Left ventricle myocardium superior (tissue), 1 donor: Measurements from ENCODE around the gene ENTPD3. TPM values are rescaled to one million over a fixed set of nuclear protein-coding genes. Genes with fewer than 3 reads are reported as not detected.
"Not testable (repeated sequence)": the region's sequence is repeated elsewhere in the genome, so short reads cannot be mapped to it uniquely, and the experiment has no call there.

ENCODE experiments used
- ATAC-seq: fragments of 200-7000 bp; cut with Tn5 transposase; one replicate; pipeline ENCODE4 v1.9.1; 2020; ENCODE audit warnings: mild to moderate bottlenecking, moderate library complexity
- DNase-seq: peaks from one replicate; pipeline ENCODE4 v3.0.0-alpha.2; 2020
- intact Hi-C: fragments of 100-400 bp; cut with micrococcal nuclease; formaldehyde crosslinking; loops from one replicate; pipeline ENCODE4 v1.11.0; 2022
- total RNA-seq: library from RNA; stranded (reverse); fragmentation: NEBNext Ultra II Directional; extraction: Animal tissue kit (Norgen Biotek cat#: 25700); gene quantifications from one replicate; pipeline ENCODE4 v1.2.1, GENCODE V29; 2021
- donor health status: DM: no; HTN: yes; CAD: no; lungs with severe emphysema.

Gene ENTPD3
- total RNA-seq, 1 donor from 2014 or later: 0.12 TPM

DNA sequence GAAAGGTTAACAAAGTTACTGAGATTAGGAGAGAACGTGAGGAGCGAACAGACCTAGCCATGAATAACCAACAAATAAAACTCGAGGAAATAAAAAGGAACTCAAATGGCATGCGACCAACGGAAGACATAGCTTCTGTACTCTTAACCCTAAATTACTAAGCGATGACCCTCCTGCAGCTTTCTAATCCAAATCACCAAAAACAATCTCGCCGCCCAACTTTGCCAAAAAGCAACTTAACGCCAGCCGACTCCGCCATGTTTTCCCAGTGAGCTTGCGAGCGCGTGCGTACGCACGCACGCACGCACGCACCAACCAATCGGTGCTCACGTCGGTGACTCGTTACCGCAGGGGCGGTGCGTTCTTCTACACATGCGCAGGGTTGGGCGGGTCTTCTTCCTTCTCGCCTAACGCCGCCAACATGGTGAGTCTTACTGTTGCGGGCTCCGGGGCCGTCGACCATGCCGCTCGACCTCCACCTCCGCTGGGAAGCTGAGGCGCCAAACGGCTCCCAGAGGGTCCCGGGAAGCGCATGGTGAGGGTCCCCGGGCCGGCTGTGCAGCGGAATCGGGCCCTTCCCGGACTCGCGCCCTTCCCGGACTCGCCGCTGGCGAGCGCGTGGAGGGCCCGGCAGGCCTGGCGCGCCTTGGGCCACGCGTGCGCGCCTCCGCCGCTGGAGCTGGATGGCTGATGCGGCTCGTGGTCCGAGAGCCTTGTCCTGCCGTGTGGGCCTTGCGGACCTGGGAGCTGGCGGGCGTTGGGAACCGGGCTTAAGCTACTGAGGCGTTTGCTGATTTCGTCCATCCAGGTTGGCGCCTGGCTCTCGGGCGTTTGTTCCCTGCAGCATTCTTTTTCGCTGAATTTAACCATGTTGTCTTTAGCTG is 70.2 kb downstream of the ENTPD3 start, which contains the start of gene RPL14:
Gene RPL14 (plus strand): TSS at position 400 of the 884 bp plus-strand sequence. CDS start 133 bp downstream, at position 533.
- intact Hi-C loops: no loop called here
- ATAC-seq: peak; percentile 89
- DNase-seq: peak; percentile 97

- no peak for DNase-seq
- intact Hi-C loops: no loop called here
- ATAC-seq: no peak
These were observed 71.5 kb downstream of the ENTPD3 start for GRCh38 chr3:40458473-40458872.

DNA sequence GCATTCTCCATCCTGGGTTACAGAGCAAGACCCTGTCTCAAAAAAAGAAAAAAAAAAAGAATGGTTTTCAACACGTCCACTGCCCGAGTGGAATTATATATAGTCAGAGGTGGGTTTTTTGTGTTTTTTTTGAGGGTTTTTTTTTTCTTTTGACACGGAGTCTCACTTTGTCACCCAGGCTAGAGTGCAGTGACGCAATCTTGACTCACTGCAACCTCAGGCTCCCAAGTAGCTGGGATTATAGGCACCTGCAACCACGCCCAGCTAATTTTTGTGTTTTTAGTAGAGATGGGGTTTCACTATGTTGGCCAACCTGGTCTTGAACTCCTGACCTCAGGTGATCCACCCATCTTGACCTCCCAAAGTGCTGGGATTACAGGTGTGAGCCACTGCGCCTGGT is 73.5 kb downstream of the ENTPD3 start:
- intact Hi-C loops, ATAC-seq, DNase-seq: not testable (repeated sequence)

- intact Hi-C loops: no loop called here
- DNase-seq: no peak
- ATAC-seq: no peak
These were observed 74.2 kb downstream of the ENTPD3 start for GRCh38 chr3:40461161-40461560.

- intact Hi-C loops, ATAC-seq: not testable (repeated sequence)
These were observed 75.9 kb downstream of the ENTPD3 start for GRCh38 chr3:40462838-40463237.

GRCh38 chr3:40463579-40463978 is 76.6 kb downstream of the ENTPD3 start:
- DNase-seq (no peak), ATAC-seq (no peak)
- intact Hi-C loops: no loop called here

More at GRCh38 chr3:40462838-40463237, 75.9 kb downstream of the ENTPD3 start:
- DNase-seq: not testable (repeated sequence)

GRCh38 chr3:40464339-40465110 is 77.5 kb downstream of the ENTPD3 start:
- intact Hi-C loops: no loop called here
- ATAC-seq: no peak

GRCh38 chr3:40465111-40465407 is 78.1 kb downstream of the ENTPD3 start:
- DNase-seq (no peak), ATAC-seq (no peak)
- intact Hi-C loops: no loop called here

More at GRCh38 chr3:40464339-40465110, 77.5 kb downstream of the ENTPD3 start:
- DNase-seq: no peak

DNA sequence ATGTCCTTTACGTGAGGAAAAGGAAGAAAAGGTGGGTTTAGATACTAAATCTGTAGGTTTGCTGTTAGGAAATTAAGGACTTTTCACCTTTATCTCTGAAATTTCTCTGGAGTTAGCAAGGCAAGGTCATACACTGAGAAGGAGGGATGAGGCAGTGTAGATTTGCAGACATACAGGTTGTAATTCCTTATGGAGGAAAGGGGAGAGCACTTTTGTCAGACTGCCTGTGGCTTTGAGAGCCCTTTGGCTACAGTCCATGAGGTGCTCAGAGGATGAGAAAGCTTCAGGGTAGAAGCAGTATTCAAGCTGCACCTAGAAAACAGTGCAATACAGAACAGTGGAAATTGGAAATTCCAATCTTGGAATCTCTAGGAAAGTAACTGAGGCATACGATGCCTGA is 78.5 kb downstream of the ENTPD3 start:
- ATAC-seq (no peak), DNase-seq (no peak)
- intact Hi-C loops: no loop called here

GRCh38 chr3:40468018-40468417 is 81.0 kb downstream of the ENTPD3 start:
- no peak for ATAC-seq
- intact Hi-C loops: no loop called here

DNA sequence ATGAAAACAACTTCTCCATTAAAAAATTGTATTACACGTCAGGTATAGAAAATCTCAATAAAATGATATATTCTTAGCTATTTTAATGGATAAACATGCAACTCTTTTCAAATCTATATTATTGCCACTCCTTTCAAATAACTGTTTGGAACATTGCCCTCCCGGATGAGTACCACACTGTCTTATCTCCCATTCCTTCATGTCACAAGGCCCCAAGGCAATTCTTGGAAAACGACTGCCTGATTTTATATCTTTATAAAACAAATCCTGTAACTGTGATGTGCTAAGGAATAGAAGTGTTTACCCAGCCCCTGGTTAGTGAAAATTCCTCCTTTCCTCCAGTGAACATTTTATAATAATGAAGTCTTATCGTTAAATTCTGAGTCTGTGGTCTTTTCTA is 83.7 kb downstream of the ENTPD3 start:
- ATAC-seq (no peak), DNase-seq (no peak)
- intact Hi-C loops: no loop called here

More at GRCh38 chr3:40468018-40468417, 81.0 kb downstream of the ENTPD3 start:
- DNase-seq: no peak

DNA sequence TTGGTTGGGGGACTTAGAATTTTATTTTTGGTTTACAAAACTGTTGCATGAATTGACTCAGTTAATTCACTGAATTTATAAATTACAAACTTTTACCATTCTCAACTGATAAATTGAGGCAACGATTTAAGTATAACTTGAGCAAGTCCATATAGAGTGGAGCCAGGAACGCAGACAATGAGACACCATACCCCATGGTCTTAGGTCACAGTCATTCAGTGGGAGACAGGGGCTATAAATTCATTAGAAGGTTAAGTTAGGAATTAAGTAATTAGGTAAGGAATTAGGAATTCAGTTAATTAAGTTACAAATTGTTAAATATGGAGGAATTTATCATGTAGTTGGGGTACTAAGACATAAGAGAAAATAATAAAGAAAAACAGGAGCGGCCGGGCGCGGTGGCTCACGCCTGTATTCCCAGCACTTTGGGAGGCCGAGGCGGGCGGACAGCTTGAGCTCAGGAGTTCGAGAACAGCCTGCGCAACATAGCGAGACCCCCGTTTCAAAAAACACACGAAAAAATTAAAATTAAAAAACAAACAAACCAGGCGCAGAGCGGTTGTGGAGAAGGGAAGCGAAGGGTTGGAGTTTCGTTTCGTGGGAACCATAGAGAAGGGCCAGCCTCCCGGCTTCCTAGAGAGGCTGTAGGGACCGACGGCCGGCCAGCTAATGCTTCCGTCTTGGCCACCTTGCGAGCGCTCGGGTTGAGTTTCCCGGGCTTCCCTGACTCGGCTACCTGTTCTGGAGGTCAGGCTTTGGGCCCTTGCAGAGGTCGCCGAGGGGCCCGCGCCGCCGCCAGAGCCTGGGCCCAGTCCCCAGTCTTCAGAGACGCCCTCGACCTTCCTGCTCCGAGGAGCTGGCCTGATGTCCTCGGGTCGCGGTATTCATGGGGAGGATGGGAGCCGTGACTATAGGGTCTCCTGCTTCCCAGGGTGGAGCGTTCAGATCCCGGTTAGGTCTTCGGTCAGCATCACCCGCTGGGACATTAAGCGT is 89.8 kb downstream of the ENTPD3 start, which contains the start of gene ZNF619:
Gene ZNF619 (plus strand): TSS at position 645 of the 993 bp plus-strand sequence. CDS start 858 bp downstream, outside the sequence.
- peak; percentile 96 for ATAC-seq
- DNase-seq: peak; percentile 83
- intact Hi-C loops: loop anchor here (2.0 kb wide), 1 partner anchor 48 kb away; the partner anchor contains the start of gene ZNF621

DNA sequence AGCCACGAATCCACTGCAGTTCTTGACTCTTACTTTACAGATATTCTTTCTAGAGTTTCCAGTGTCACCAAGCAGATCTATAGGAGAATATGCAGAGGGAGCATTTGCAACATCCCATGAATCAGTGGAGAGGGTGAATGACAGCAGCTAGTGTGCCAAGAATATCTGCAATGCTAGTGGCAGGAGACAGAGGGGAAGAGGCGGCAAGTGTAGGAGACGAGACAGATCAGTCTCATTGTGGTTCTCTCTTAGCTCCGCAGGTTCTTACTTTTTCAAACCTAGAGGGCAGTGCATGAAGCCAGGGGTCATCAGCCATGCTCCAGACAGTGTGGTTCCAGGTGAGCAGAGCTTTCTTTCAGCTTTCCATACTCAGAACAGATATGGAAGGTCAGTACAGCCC is 90.7 kb downstream of the ENTPD3 start:
- DNase-seq: no peak
- intact Hi-C loops: loop anchor here (2.0 kb wide), 1 partner anchor 47 kb away; the partner anchor contains the start of gene ZNF621
- ATAC-seq: peak; percentile 46

Other genes starting within 250 kb of the ENTPD3 start
- gene EIF1B, start 77.5 kb upstream of the ENTPD3 start, total RNA-seq: 329 TPM
- gene RPL14, start 70.2 kb downstream of the ENTPD3 start, total RNA-seq: 1,099 TPM
- 4.3 TPM for gene ZNF619, start 89.9 kb downstream of the ENTPD3 start, total RNA-seq
- 1.7 TPM for gene ZNF620, start 118.9 kb downstream of the ENTPD3 start, total RNA-seq
- gene ZNF621, start 137.8 kb downstream of the ENTPD3 start, total RNA-seq: 8.6 TPM